Liver (tissue), 9 donors: ENCODE measurements around the gene TRIM3. TPM values are rescaled to one million over a fixed set of nuclear protein-coding genes. Genes with fewer than 3 reads are reported as not detected.
A peak's percentile ranks its signal among the peaks of the same experiment; 100 is the strongest.

ENCODE experiments used
- DNase-seq: peaks from one replicate; pipeline ENCODE4 v3.0.0-alpha.2; 2017; ENCODE audit warnings: low spot score
- H3K27ac ChIP-seq, 2 donors: one replicate each; pipeline ENCODE4 v1.7.0; 2013; ENCODE audit warnings: inconsistent platforms in 2 of 2, low read length in 2 of 2, control low read depth in 1 of 2, low read depth in 1 of 2, mild to moderate bottlenecking in 1 of 2
- H3K27me3 ChIP-seq, 4 donors: one replicate each; pipeline versions ENCODE4 v1.6.1 to v1.7.0; 2013; ENCODE audit warnings: low read length in 3 of 4, inconsistent platforms in 1 of 4, mild to moderate bottlenecking in 1 of 4, moderate library complexity in 1 of 4; ENCODE audit not compliant: control insufficient read depth in 4 of 4, insufficient read depth in 4 of 4
- H3K36me3 ChIP-seq, 4 donors: one replicate each; pipeline versions ENCODE4 v1.6.1 to v1.7.0; 2013; ENCODE audit warnings: low read length in 3 of 4, mild to moderate bottlenecking in 3 of 4, low read depth in 1 of 4, moderate library complexity in 1 of 4; ENCODE audit not compliant: control insufficient read depth in 4 of 4, insufficient read depth in 3 of 4
- H3K4me1 ChIP-seq, 4 donors: one replicate each; pipeline versions ENCODE4 v1.6.1 to v1.7.0; 2013; ENCODE audit warnings: low read length in 3 of 4, mild to moderate bottlenecking in 3 of 4, moderate library complexity in 1 of 4; ENCODE audit not compliant: control insufficient read depth in 4 of 4, insufficient read depth in 4 of 4
- H3K4me3 ChIP-seq, 3 donors: one replicate each; pipeline versions ENCODE4 v1.6.1 to v1.7.0; 2013; ENCODE audit warnings: low read length in 3 of 3, control low read depth in 1 of 3, low read depth in 1 of 3, mild to moderate bottlenecking in 1 of 3
- H3K9ac ChIP-seq, 2 donors: one replicate each; pipeline ENCODE4 v1.7.0; 2013; ENCODE audit warnings: low read length in 2 of 2, mild to moderate bottlenecking in 2 of 2, moderate library complexity in 2 of 2, control low read depth in 1 of 2, low read depth in 1 of 2
- H3K9me3 ChIP-seq, 4 donors: one replicate each; pipeline versions ENCODE4 v1.6.1 to v1.7.0; 2013; ENCODE audit warnings: low read length in 3 of 4; ENCODE audit not compliant: control insufficient read depth in 4 of 4
- ATF3 ChIP-seq: IDR thresholded peaks from 2 replicates; pipeline ENCODE4 v1.6.1; 2016; ENCODE audit warnings: antibody characterized with exemption
- CTCF ChIP-seq: fragments of 150-350 bp; IDR thresholded peaks from 2 replicates; pipeline ENCODE4 v1.5.1; 2017; ENCODE audit warnings: improper control_type of control experiment, low read depth, low read length; ENCODE audit not compliant: missing input control
- EGR1 ChIP-seq, 2 donors: IDR thresholded peaks; 2 replicates each; pipeline ENCODE4 v1.6.1; 2016 to 2018; ENCODE audit warnings: antibody characterized with exemption in 2 of 2, low read depth in 2 of 2
- FOXA1 ChIP-seq: IDR thresholded peaks from 2 replicates; pipeline ENCODE4 v1.6.1; 2016; ENCODE audit warnings: antibody characterized with exemption
- FOXA2 ChIP-seq: IDR thresholded peaks from 2 replicates; pipeline ENCODE4 v1.6.1; 2016; ENCODE audit warnings: antibody characterized with exemption
- GABPA ChIP-seq, 2 donors: IDR thresholded peaks in 1 of 2; conservative IDR thresholded peaks in 1 of 2; 2 replicates each; pipeline ENCODE4 v1.6.1; 2016; ENCODE audit warnings: antibody characterized with exemption in 2 of 2, mild to moderate bottlenecking in 1 of 2, moderate library complexity in 1 of 2
- HNF4A ChIP-seq, 2 donors: conservative IDR thresholded peaks; 2 replicates each; pipeline ENCODE4 v1.6.1; 2016; ENCODE audit warnings: antibody characterized with exemption in 2 of 2, mild to moderate bottlenecking in 2 of 2
- JUND ChIP-seq, 2 donors: IDR thresholded peaks; 2 replicates each; pipeline ENCODE4 v1.6.1; 2016; ENCODE audit warnings: antibody characterized with exemption in 2 of 2
- MAX ChIP-seq: IDR thresholded peaks from 2 replicates; pipeline ENCODE4 v1.6.1; 2016; ENCODE audit warnings: antibody characterized with exemption
- NR2F2 ChIP-seq: IDR thresholded peaks from 2 replicates; pipeline ENCODE4 v1.6.1; 2016; ENCODE audit warnings: antibody characterized with exemption
- RAD21 ChIP-seq, 2 donors: IDR thresholded peaks; 2 replicates each; pipeline ENCODE4 v1.6.1; 2016; ENCODE audit warnings: antibody characterized with exemption in 2 of 2, mild to moderate bottlenecking in 2 of 2
- REST ChIP-seq: IDR thresholded peaks from 2 replicates; pipeline ENCODE4 v1.6.1; 2016; ENCODE audit warnings: antibody characterized with exemption, mild to moderate bottlenecking
- RXRA ChIP-seq, 2 donors: IDR thresholded peaks; 2 replicates each; pipeline ENCODE4 v1.6.1; 2017 to 2018; ENCODE audit warnings: antibody characterized with exemption in 2 of 2, mild to moderate bottlenecking in 1 of 2
- SP1 ChIP-seq: IDR thresholded peaks from 2 replicates; pipeline ENCODE4 v1.6.1; 2018; ENCODE audit warnings: antibody characterized with exemption, mild to moderate bottlenecking
- TAF1 ChIP-seq: conservative IDR thresholded peaks from 2 replicates; pipeline ENCODE4 v1.6.1; 2016; ENCODE audit warnings: antibody characterized with exemption, mild to moderate bottlenecking
- WGBS: extraction: QIAGEN DNeasy Blood & Tissue Kit; methylation state at CpG from one replicate; pipeline ENCODE4 v1.1.7; 2013; 5-methylcytosine and 5-hydroxymethylcytosine counted together
- polyA plus RNA-seq, 2 donors: library from polyadenylated mRNA; stranded (reverse) in 1 of 2; unstranded in 1 of 2; fragments of 200-250 nt in 1 of 2; fragments of >200 nt in 1 of 2; fragmentation: Nextera tagmentation in 1 of 2; extraction: Ambion mirVana in 1 of 2; gene quantifications; one replicate each; pipeline versions ENCODE4 v1.2.1 to v1.2.3, GENCODE V29; 2013 to 2015
- total RNA-seq, 2 donors: library from RNA; depleted of rRNA; stranded (reverse); fragments of >200 nt; gene quantifications; one replicate each; pipeline ENCODE4 v1.2.3, GENCODE V29; 2014
- donor health status: healthy.
- donor health status: healthy.
- donor health status: healthy.
- donor health status: healthy.
- donor health status: healthy.

The TRIM3 gene
- total and polyA plus RNA-seq, 4 donors = 5.2 to 12.7 (median 9.1) TPM

- DNase-seq = no peak
- 96% methylated on average over 3 of the region's 3 CpGs for WGBS
- Histone ChIP-seq H3K27ac (no peak overlapping the region), H3K36me3 (no peaks in the 10 kb centered on the region), H3K9ac (no peak overlapping the region), H3K4me1 (peaks cover 0 to 12% (median 3%) of the 10 kb centered on the region in 4 donors), H3K27me3 (no peaks in the 10 kb centered on the region), H3K9me3 (no peaks in the 10 kb centered on the region), H3K4me3 (no peak overlapping the region)
- TF ChIP-seq ATF3 (no peak), SP1 (no peak), GABPA (IDR thresholded peaks at IDR 0.05 in 1 of 2, conservative IDR thresholded peaks at IDR 0.05 in 1 of 2) (no peak), NR2F2 (no peak)
Observed at GRCh38 chr11:6420677-6421076, 53.1 kb downstream of the TRIM3 start.

GRCh38 chr11:6419009-6419631 is 54.6 kb downstream of the TRIM3 start, which contains the start of gene APBB1:
Gene APBB1, minus strand, starts transcription at chr11:6419094. Its CDS starts 7,747 bp downstream, at chr11:6411347.
- peak within 1 kb of the TSS; percentile 57 to 82 (median 62) for H3K4me3 ChIP-seq

More at GRCh38 chr11:6419009-6419631, 54.6 kb downstream of the TRIM3 start, which contains the start of gene APBB1:
- Histone ChIP-seq H3K36me3 (peaks cover 0 to 1% (median 0%) of the 10 kb centered on the region in 4 donors), H3K27ac (peak within 1 kb of the TSS; percentile 42 to 73), H3K4me1 (peaks cover 0 to 12% (median 3%) of the 10 kb centered on the region in 4 donors), H3K9me3 (no peaks in the 10 kb centered on the region), H3K9ac (peak within 1 kb of the TSS in 1 of 2 donors; percentile 40), H3K27me3 (no peaks in the 10 kb centered on the region)
- WGBS = under 1% methylated on average over 75 of the region's 75 CpGs
- DNase-seq = peak; percentile 74
- TF ChIP-seq REST (no peak), CTCF (no peak), EGR1 (IDR thresholded peaks at IDR 0.05; ENCODE audit: low read depth in 2 of 2) (no peak), RXRA (IDR thresholded peaks at IDR 0.05) (no peak), FOXA1 (no peak), MAX (no peak), RAD21 (IDR thresholded peaks at IDR 0.05) (no peak), ATF3 (no peak), SP1 (no peak), GABPA (IDR thresholded peaks at IDR 0.05 in 1 of 2, conservative IDR thresholded peaks at IDR 0.05 in 1 of 2) (no peak), JUND (IDR thresholded peaks at IDR 0.05) (no peak), NR2F2 (no peak), HNF4A (conservative IDR thresholded peaks at IDR 0.05) (no peak), FOXA2 (no peak), TAF1 (no peak)
